ENCODE measurements around the gene CYB5R3. TPM values are rescaled to one million over a fixed set of nuclear protein-coding genes. Genes with fewer than 3 reads are reported as not detected.

The CYB5R3 gene
- total RNA-seq, 4 donors from 2014 or later: 107 to 159 (median 138) TPM

GRCh38 chr22:42602470-42602869 lies 46.7 kb downstream of the CYB5R3 start:
- no peak for DNase-seq (ENCODE audit: low spot score in 2 of 2)
- H3K27ac ChIP-seq: no peak overlapping the region
- no peaks in the 10 kb centered on the region for H3K9me3 ChIP-seq
- no peak overlapping the region for H3K4me3 ChIP-seq
- H3K4me1 ChIP-seq: peaks cover 19% of the 10 kb centered on the region
- peaks cover 67% of the 10 kb centered on the region for H3K36me3 ChIP-seq
- TF ChIP-seq POLR2AphosphoS5 (IDR thresholded peaks at IDR 0.05) (no peak), CTCF (IDR thresholded peaks at IDR 0.05) (no peak)
- 72% methylated on average over 2 of the region's 2 CpGs for WGBS
- no peaks in the 10 kb centered on the region for H3K27me3 ChIP-seq

DNA sequence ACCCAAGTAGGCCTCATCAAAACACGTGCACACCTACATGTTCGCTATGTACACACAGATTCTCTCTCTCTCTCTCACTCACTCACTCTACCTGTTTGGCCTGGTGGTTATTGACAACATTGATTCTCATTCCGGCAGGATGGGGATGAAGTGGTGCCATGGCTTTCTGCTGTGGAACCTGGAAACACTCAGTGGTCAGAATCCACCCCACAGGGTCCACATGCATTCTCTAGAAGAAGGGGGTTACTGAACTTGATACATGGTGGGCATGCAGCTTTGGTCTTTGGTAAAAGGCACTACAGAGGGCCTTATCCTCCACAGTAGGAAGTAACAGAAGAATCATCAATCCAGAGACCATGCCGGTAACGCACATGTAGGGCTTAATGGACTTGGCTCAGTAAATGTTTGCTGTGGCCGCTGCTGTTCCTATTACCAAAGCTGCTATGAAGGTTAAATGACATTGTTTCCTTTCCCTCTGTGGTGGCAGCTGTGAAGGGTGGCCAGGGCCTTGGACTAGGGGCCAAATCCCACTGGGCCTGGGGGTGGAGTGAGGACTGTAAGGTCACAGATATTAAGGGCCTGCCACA lies 47.2 kb downstream of the CYB5R3 start:
- TF ChIP-seq CTCF (IDR thresholded peaks at IDR 0.05) (no peak), EP300 (IDR thresholded peaks at IDR 0.05) (no peak), POLR2A (IDR thresholded peaks at IDR 0.05) (no peak), POLR2AphosphoS5 (IDR thresholded peaks at IDR 0.05) (no peak)
- no peaks in the 10 kb centered on the region for H3K9me3 ChIP-seq
- H3K4me3 ChIP-seq: no peak overlapping the region
- no peak overlapping the region for H3K27ac ChIP-seq
- DNase-seq (ENCODE audit: low spot score in 2 of 2): no peak
- H3K4me1 ChIP-seq: peaks cover 19% of the 10 kb centered on the region
- H3K27me3 ChIP-seq: no peaks in the 10 kb centered on the region
- 88% methylated on average over 6 of the region's 6 CpGs for WGBS
- peaks cover 69% of the 10 kb centered on the region for H3K36me3 ChIP-seq

DNA sequence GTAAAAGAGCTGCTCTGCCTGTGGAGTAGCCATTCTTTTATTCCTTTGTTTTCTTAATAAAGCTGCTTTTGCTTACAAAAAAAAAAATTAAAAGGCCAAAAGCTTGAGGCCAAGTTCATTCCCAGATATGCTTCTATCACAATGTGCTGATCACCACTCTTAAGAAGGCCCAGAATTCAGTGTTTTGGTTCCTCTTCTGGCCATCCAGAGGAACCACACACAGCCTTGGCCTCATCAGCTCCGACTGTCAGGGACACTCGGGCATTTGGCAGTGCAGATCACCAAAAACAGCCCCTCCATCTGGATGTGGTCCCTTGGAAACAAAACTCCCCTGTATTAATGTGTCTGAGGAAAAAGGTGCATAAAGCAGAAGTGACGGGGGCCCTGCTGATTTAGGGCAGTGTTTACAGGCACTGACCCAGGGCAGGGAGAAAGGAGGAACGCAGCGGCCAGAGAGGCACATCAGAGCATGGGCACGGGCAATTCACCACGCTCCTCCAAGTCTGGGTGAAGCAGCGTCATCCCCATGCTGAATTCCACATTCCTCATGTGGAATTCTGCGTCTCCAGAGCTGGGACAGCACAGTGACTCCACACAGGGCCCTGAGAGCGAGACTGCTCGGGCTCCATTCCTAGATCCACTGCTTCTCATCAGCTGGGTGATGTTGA lies 52.2 kb downstream of the CYB5R3 start:
- TF ChIP-seq EP300 (IDR thresholded peaks at IDR 0.05) (no peak), POLR2A (IDR thresholded peaks at IDR 0.05) (no peak), POLR2AphosphoS5 (IDR thresholded peaks at IDR 0.05) (no peak), CTCF (IDR thresholded peaks at IDR 0.05) (no peak)
- WGBS: 92% methylated on average over 10 of the region's 11 CpGs
- Histone ChIP-seq H3K27me3 (no peaks in the 10 kb centered on the region), H3K4me1 (peaks cover 4% of the 10 kb centered on the region), H3K36me3 (peaks cover 98% of the 10 kb centered on the region), H3K9me3 (no peaks in the 10 kb centered on the region), H3K4me3 (no peak overlapping the region), H3K27ac (no peak overlapping the region)
- DNase-seq (ENCODE audit: low spot score in 2 of 2): no peak

DNA sequence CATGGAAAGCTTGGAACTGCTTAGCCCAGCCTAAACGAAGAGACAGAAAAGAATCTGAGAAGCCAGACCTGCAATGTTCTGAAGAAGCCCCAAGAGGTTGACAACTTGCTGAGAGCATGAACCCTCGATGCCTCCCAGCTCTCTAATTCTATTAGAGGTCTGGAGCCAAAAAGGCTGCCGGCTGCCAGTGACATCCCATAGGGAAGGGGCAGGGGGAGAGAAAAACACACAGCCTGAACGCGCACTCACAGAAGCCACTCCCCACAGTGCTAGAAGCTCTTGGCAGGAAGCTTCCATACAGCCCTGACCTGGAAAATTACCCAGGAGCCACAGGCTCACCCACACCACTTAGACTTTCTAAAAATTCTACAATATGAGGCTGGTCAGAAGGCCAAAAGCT lies 52.9 kb downstream of the CYB5R3 start:
- peaks cover 98% of the 10 kb centered on the region for H3K36me3 ChIP-seq
- TF ChIP-seq EP300 (IDR thresholded peaks at IDR 0.05) (no peak), CTCF (IDR thresholded peaks at IDR 0.05) (no peak)
- 32% methylated on average over 5 of the region's 5 CpGs for WGBS

DNA sequence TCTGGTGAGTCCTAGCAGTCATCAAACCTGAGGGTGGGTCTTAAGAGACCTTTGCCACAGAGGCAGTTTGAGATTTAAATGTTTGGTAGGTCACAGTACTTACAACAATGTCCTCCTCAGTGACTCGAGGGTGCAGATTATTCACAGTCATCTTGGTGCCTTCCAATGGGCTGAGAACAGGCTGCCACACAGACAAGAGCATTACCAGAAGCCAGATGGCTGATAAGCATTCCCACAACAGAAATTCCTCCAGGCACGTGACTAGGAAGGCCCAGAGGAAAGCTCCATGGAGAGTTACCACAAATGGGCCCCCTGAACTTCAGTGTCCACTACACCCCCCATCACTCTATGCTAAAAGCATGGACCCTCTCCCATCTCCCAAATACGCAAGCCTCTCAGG lies 53.8 kb downstream of the CYB5R3 start:
- Histone ChIP-seq H3K36me3 (peaks cover 100% of the 10 kb centered on the region), H3K4me1 (no peaks in the 10 kb centered on the region), H3K9me3 (no peaks in the 10 kb centered on the region), H3K27me3 (no peaks in the 10 kb centered on the region), H3K4me3 (no peak overlapping the region), H3K27ac (no peak overlapping the region)
- TF ChIP-seq POLR2A (IDR thresholded peaks at IDR 0.05): no peak
- DNase-seq (ENCODE audit: low spot score in 2 of 2): no peak
- WGBS: 63% methylated on average over 3 of the region's 3 CpGs

More for the DNA sequence above, 52.9 kb downstream of the CYB5R3 start:
- H3K9me3 ChIP-seq: no peaks in the 10 kb centered on the region
- H3K27ac ChIP-seq: no peak overlapping the region
- H3K27me3 ChIP-seq: no peaks in the 10 kb centered on the region
- H3K4me3 ChIP-seq: no peak overlapping the region
- no peaks in the 10 kb centered on the region for H3K4me1 ChIP-seq
- DNase-seq (ENCODE audit: low spot score in 2 of 2): no peak

Measured in suprapubic skin (tissue), 4 donors.